OCI-LY3 (cell line): Measurements from ENCODE around the gene EIF2D.
"Not testable (repeated sequence)": the region's sequence is repeated elsewhere in the genome, so short reads cannot be mapped to it uniquely, and the experiment has no call there.

Experiments used
- H2AFZ ChIP-seq: fragments of 200-600, 300-600 bp; shearing (Covaris generic); 2 replicates; pipeline ENCODE4 v1.6.0; 2014; ENCODE audit warnings: antibody characterized with exemption, low read depth, low read length
- H3K27ac ChIP-seq: fragments of 200-600, 300-600 bp; sonication (generic); 2 replicates; pipeline ENCODE4 v1.5.1; 2014; ENCODE audit warnings: mild to moderate bottlenecking, low read length, moderate library complexity, mixed read lengths
- H3K27me3 ChIP-seq: fragments of 200-600, 300-600 bp; sonication (generic); 2 replicates; pipeline ENCODE4 v1.6.1; 2014; ENCODE audit warnings: low read depth, low read length, mixed read lengths
- H3K36me3 ChIP-seq: fragments of 200-600, 300-600 bp; sonication (generic); replicated peaks from 2 replicates; pipeline ENCODE3; 2014; ENCODE audit warnings: low read depth, low read length, mixed read lengths
- H3K4me1 ChIP-seq: fragments of 300-600, 200-600 bp; sonication (generic); 2 replicates; pipeline ENCODE4 v1.6.1; 2014; ENCODE audit warnings: low read length, mixed read lengths
- H3K4me2 ChIP-seq: fragments of 200-600, 300-600 bp; sonication (generic); 2 replicates; pipeline ENCODE4 v1.6.1; 2014; ENCODE audit warnings: low read length, mixed read lengths
- H3K4me3 ChIP-seq: fragments of 300-600, 200-600 bp; sonication (generic); 2 replicates; pipeline ENCODE4 v1.5.1; 2014; ENCODE audit warnings: antibody characterized with exemption, mild to moderate bottlenecking, low read length, moderate library complexity
- H3K79me2 ChIP-seq: fragments of 300-600, 200-600 bp; shearing (Covaris generic); 2 replicates; pipeline ENCODE4 v1.6.1; 2014; ENCODE audit warnings: mild to moderate bottlenecking, low read length, mixed read lengths
- H3K9ac ChIP-seq: fragments of 300-600, 200-600 bp; shearing (Covaris generic); 2 replicates; pipeline ENCODE4 v1.6.0; 2014; ENCODE audit warnings: mild to moderate bottlenecking, low read length, moderate library complexity
- H3K9me3 ChIP-seq: fragments of 200-600, 300-600 bp; shearing (Covaris generic); 2 replicates; pipeline ENCODE4 v1.6.1; 2014; ENCODE audit warnings: low read length, mixed read lengths; ENCODE audit not compliant: insufficient read depth
- H4K20me1 ChIP-seq: fragments of 200-600, 300-600 bp; sonication (generic); 2 replicates; pipeline ENCODE4 v1.6.1; 2016; ENCODE audit warnings: low read length, mixed read lengths; ENCODE audit not compliant: insufficient read depth
- CTCF ChIP-seq: fragments of 200-600, 300-600 bp; sonication (generic); IDR thresholded peaks from 2 replicates; pipeline ENCODE4 v1.5.1; 2014; ENCODE audit warnings: antibody characterized with exemption, low read length, low read depth
- EZH2phosphoT487 ChIP-seq: fragments of 200-600 bp; shearing (Covaris generic); IDR thresholded peaks from 2 replicates; pipeline ENCODE4 v1.6.1; 2018; ENCODE audit warnings: antibody characterized with exemption, mixed run types, low read depth

The EIF2D gene

GRCh38 chr1:206583707-206584648 is 28.3 kb downstream of the EIF2D start:
- Histone ChIP-seq H3K27ac (peak overlapping the region; percentile 29), H3K9ac (no peak overlapping the region), H3K9me3 (no peaks in the 10 kb centered on the region), H2AFZ (no peak overlapping the region), H4K20me1 (peaks cover 46% of the 10 kb centered on the region), H3K27me3 (no peaks in the 10 kb centered on the region), H3K36me3 (peaks cover 72% of the 10 kb centered on the region), H3K4me3 (no peak overlapping the region), H3K4me2 (no peak overlapping the region), H3K4me1 (peaks cover 36% of the 10 kb centered on the region), H3K79me2 (peaks cover 39% of the 10 kb centered on the region)
- TF ChIP-seq CTCF (peak; percentile 99), EZH2phosphoT487 (no peak)

GRCh38 chr1:206582971-206583706 is 29.1 kb downstream of the EIF2D start:
- Histone ChIP-seq H4K20me1 (peaks cover 54% of the 10 kb centered on the region), H3K27ac (peak overlapping the region; percentile 29), H3K36me3 (peaks cover 64% of the 10 kb centered on the region), H3K4me3 (no peak overlapping the region), H3K79me2 (peaks cover 47% of the 10 kb centered on the region), H3K27me3 (no peaks in the 10 kb centered on the region), H3K9ac (no peak overlapping the region), H3K4me1 (peaks cover 44% of the 10 kb centered on the region), H3K9me3 (no peaks in the 10 kb centered on the region), H3K4me2 (no peak overlapping the region), H2AFZ (no peak overlapping the region)
- TF ChIP-seq CTCF, result no peak
- no peak for TF ChIP-seq EZH2phosphoT487

GRCh38 chr1:206582537-206582936 is 29.7 kb downstream of the EIF2D start:
- TF ChIP-seq EZH2phosphoT487, result no peak
- TF ChIP-seq CTCF, result no peak

GRCh38 chr1:206581571-206581981 is 30.7 kb downstream of the EIF2D start:
- Histone ChIP-seq H3K79me2 (peaks cover 63% of the 10 kb centered on the region), H3K27me3 (no peaks in the 10 kb centered on the region), H3K4me2 (no peak overlapping the region), H3K4me3 (no peak overlapping the region), H3K9me3 (no peaks in the 10 kb centered on the region), H3K4me1 (peaks cover 55% of the 10 kb centered on the region), H2AFZ (no peak overlapping the region), H3K9ac (no peak overlapping the region), H4K20me1 (peaks cover 69% of the 10 kb centered on the region), H3K36me3 (peaks cover 54% of the 10 kb centered on the region), H3K27ac (no peak overlapping the region)
- TF ChIP-seq CTCF (no peak), EZH2phosphoT487 (no peak)

More at GRCh38 chr1:206582537-206582936, 29.7 kb downstream of the EIF2D start:
- Histone ChIP-seq H3K9ac (no peak overlapping the region), H2AFZ (no peak overlapping the region), H3K4me2 (no peak overlapping the region), H3K36me3 (peaks cover 58% of the 10 kb centered on the region), H3K27me3 (no peaks in the 10 kb centered on the region), H3K79me2 (peaks cover 53% of the 10 kb centered on the region), H3K4me1 (peaks cover 50% of the 10 kb centered on the region), H4K20me1 (peaks cover 59% of the 10 kb centered on the region), H3K27ac (no peak overlapping the region), H3K9me3 (no peaks in the 10 kb centered on the region), H3K4me3 (no peak overlapping the region)

GRCh38 chr1:206581114-206581497 is 31.2 kb downstream of the EIF2D start:
- H3K4me3 ChIP-seq, H2AFZ ChIP-seq, H3K27ac ChIP-seq, H3K4me2 ChIP-seq, H3K9me3 ChIP-seq, H3K27me3 ChIP-seq, H3K9ac ChIP-seq: not testable (repeated sequence)
- Histone ChIP-seq H3K4me1 (peaks cover 59% of the 10 kb centered on the region), H4K20me1 (peaks cover 73% of the 10 kb centered on the region), H3K36me3 (peaks cover 49% of the 10 kb centered on the region), H3K79me2 (peaks cover 68% of the 10 kb centered on the region)
